Stimulated activated CD4-positive, alpha-beta T cell treated with anti-CD3 and anti-CD28 coated beads, Interleukin-1b, Interleukin-23, amount 100 ng/mL, for 24 hours (primary cell): Measurements from ENCODE around the gene UNC79.

Source experiments
- DNase-seq, 4 experiments: peaks; one replicate each; pipeline ENCODE4 v3.0.0-alpha.2; 2020; ENCODE audit warnings: low read depth in 4 of 4, low spot score in 1 of 4

UNC79 gene

GRCh38 chr14:93655078-93655750 is 224.5 kb downstream of the UNC79 start:
- DNase-seq, result no peak

DNA sequence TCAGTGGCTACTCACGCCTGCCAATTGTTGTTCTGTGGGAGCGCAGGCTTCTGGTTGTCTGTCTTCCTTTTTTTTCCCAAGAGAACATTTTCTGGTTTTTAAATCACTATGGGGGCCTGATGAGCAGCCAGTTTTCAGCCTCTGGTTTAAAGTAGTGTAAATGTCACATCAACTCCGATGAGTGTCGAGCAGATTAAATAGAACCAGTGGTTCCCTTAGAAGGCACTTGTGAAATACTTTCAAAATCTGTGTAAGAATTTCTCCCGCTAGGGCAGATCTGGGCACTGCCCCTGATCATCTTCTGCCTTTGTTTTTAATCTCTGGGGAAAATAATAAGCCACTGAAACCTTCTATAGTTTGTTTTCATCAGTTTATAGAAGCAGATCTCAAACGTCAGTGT is 227.1 kb downstream of the UNC79 start:
- no peak for DNase-seq

DNA sequence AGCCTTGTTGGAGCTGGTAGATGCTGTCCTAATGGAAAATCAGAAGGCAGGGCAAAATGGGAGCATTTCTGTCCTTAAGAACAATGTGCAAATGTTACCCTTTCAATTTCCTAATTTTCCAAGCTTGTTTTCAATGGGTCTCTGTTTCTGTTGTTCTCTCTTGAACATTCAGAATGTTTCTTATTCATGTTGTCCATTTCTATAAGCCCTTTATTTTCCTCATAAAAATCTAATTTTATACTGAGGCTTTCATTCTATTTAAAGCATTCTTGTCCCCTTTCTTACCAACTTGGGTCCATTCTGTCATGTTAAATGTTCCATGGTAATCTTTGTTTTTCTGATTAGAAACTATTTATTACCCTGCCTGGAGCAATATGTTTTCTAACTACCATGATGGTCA is 232.6 kb downstream of the UNC79 start:
- no peak for DNase-seq

GRCh38 chr14:93665169-93665568 is 234.4 kb downstream of the UNC79 start:
- no peak for DNase-seq

- DNase-seq, result no peak
Measured at GRCh38 chr14:93669632-93670031, 238.9 kb downstream of the UNC79 start.

- DNase-seq, result no peak
Measured at GRCh38 chr14:93674343-93674742, 243.6 kb downstream of the UNC79 start.

- DNase-seq, result no peak
Measured at GRCh38 chr14:93675651-93676050, 244.9 kb downstream of the UNC79 start.

GRCh38 chr14:93676416-93676958 is 245.7 kb downstream of the UNC79 start:
- DNase-seq, result no peak

DNA sequence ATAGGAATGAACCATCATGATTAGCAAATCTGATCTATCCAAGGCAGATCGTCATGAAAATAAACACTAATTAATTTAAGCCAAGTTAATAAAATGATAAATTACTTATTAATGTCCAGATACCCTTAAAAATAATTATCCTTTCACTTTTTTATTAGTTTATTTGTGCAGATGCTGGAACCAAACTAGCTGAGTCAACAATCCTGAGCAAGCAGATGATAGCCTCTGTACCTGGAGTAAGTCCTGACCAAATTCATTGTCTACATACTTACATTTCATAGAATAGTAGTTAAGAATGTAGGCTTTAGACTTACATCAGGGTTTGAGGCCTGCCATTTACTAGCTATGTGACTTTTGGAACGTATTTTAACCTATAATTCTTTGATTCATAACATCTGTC is 251.7 kb downstream of the UNC79 start:
- DNase-seq, result no peak

DNA sequence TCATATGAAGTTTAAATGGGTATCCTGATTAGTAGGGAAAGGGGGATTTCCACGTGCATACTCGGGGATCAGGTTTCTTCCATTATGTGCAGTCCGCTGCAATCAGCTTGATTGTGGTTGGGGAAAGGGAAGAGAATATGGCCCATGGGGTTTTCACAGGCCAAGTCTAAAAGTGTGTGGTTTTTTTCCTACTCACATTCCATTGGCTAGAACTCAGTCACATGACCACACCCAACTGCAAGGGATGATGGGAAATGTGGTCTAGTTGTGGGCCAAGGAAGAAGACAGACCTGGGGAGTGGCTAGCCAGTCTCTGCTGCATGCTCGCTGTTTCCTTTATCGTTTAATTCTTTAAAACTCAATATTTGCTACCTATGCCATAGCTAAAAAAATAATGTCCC is 252.5 kb downstream of the UNC79 start:
- DNase-seq, result no peak

DNA sequence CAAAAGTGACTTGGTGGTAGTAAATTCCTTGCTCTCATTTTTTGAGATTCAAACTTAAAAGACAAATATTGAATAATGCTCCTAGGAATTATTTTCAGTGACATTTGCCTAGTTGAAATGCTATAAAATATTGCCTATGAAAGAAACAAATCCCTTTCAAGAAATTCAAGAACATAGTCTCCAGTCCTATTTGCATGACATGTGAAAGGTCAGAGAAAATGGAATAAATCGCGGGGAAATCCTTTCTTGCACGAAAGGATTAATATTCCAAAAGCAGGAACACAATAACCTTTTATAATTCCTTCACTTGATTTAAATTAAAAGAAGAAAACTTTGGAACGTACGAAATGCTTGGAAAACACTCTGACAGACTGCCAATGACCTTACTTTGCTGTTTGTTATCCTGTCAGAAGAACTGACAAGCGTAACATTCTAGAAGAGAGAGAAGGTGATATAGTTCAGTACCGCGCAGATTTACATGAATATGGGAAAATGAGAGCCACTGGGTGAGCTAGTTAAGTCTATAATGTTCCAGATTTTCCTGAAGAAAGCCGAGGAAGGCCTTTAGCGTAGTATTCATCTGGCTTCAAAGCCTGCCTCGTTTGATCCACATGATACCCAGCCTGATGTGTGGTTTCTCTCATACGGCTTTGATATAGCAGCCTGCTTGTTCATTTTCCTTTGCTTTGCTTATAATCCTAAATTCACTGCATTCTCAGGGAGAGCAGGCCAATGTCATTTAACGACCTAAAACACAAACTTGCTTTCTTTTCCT is 254.6 kb downstream of the UNC79 start:
- DNase-seq, result no peak

- DNase-seq, result no peak
Measured at GRCh38 chr14:93686268-93686667, 255.5 kb downstream of the UNC79 start.

- DNase-seq, result no peak
Measured at GRCh38 chr14:93688239-93688666, 257.5 kb downstream of the UNC79 start.

GRCh38 chr14:93688820-93689219 is 258.1 kb downstream of the UNC79 start:
- DNase-seq, result no peak

- no peak for DNase-seq
Measured at GRCh38 chr14:93690146-93690545, 259.4 kb downstream of the UNC79 start.

- no peak for DNase-seq
Measured at GRCh38 chr14:93691042-93691780, 260.5 kb downstream of the UNC79 start.

- DNase-seq, result no peak
Measured at GRCh38 chr14:93693914-93694313, 263.2 kb downstream of the UNC79 start.

- no peak for DNase-seq
Measured at GRCh38 chr14:93700928-93701327, 270.2 kb downstream of the UNC79 start.

GRCh38 chr14:93701562-93701961 is 270.8 kb downstream of the UNC79 start:
- no peak for DNase-seq

DNA sequence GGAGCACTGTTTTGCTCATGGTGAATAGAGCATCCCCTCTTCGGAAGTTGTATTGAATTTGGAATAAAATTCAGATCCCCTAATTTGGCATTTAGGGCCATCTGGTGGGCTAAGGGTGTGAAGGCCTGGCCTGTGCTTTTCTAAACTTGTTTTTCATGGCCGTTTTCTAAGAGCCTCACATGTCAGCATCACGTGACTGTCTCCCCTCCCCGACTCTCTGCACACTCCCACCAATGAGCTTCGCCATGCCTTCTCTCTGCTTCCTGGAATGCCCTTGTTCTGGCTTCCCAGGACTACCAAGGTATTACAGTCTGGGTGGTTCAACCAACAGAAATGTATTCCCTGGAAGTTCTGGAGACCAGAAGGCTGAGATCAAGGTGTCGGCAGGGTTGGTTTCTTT is 272.2 kb downstream of the UNC79 start:
- no peak for DNase-seq

GRCh38 chr14:93703941-93704340 is 273.2 kb downstream of the UNC79 start:
- DNase-seq, result no peak
